ENCODE measurements around the gene DCTN3.

DNA sequence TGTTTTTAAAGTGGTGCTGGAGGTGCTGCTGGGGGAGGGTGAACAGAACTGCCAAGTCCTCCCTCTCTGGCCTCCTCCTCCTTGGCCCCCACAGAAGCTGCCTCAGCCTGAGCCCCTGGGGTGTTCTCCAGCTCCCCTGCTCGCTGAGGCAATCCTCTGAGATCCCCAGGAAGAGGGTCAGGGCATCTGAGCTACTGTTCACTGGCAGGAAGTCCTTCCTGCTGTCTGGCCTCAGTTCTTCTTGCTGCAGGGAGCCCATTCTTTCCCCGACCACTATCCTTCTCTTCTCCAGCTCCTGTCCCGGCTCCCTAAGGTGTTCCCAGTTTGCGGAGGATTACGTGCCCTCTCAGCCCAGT, 40.5 kb downstream of the DCTN3 start:
- TF ChIP-seq CTCF (IDR thresholded peaks at IDR 0.05) (no peak), EP300 (IDR thresholded peaks at IDR 0.05) (no peak)
